NCI-H2227 treated with DMSO at 0.1 percent for 48 hours (cell line): Measurements from ENCODE around the gene UQCRH.
A peak's percentile ranks its signal among the peaks of the same experiment; 100 is the strongest.
"Not testable (repeated sequence)": the region's sequence is repeated elsewhere in the genome, so short reads cannot be mapped to it uniquely, and the experiment has no call there.

Source experiments
- DNase-seq: peaks from one replicate; lab custom pipeline; 2025; lab: John Stamatoyannopoulos, UW

The UQCRH gene

DNA sequence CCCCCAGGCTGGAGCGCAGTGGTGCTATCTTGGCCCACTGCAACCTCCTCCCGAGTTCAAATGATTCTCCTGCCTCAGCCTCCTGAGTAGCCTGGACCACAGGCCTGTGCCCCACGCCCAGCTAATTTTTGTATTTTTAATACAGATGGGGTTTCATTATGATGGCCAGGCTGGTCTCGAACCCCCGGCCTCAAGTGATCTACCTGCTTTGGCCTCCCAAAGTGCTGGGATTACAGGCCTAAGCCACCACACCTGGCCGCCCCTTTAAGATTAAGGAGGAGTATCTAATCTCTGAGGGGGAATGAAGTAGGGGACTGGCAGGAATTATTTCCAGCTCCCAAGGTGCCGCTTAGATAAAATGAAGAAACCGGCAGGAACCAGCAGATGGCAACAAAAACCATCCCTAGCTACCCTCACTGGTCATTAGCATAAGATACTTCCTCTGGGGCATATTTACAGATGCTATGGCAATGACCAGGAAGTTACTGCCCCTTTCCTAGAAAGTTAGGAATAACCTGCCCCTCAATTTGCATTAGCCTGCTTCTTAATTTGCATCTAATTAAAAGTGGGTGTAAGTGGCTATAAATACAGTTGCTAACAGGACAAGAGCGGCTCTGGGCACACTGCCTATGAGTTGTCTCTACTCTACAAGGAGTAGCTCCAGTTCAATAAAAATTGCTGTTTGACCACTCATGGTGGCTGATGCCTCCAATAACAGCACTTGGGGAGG is 30.0 kb downstream of the UQCRH start:
- DNase-seq = no peak

DNA sequence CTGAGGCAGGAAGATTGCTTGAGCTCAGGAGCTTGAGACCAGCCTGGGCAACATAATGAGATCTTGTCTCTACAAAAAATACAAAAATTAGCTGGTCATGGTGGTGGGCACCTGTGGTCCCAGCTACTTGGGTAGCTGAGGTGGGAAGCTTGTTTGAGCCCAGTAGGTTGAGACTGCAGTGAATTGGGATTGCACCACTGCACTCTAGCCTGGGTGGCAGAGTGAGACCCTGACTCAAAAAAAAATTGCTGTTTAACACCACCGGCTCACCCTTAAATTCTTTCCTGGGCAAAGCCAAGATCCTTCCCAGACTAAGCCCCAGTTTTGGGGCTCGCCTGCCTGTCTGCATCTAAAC is 30.5 kb downstream of the UQCRH start:
- DNase-seq = no peak

DNA sequence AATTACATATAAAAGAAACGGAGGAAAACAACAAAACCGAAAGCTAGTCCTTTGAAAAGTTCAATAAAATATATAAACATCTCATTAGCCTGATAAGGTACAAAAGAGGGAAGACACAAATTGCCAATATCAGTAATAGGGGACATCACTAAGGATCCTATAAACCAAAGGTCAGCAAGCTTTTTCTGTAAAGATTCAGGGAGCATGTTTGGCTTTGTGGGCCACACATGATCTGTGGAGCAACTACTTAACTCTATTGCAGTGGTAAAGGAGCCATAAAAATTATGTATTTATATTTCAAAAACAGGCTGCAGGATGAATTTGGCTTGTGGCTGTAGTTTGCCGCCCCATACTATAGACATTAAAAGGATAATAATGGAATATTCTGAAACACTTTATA is 31.6 kb downstream of the UQCRH start:
- no peak for DNase-seq

DNA sequence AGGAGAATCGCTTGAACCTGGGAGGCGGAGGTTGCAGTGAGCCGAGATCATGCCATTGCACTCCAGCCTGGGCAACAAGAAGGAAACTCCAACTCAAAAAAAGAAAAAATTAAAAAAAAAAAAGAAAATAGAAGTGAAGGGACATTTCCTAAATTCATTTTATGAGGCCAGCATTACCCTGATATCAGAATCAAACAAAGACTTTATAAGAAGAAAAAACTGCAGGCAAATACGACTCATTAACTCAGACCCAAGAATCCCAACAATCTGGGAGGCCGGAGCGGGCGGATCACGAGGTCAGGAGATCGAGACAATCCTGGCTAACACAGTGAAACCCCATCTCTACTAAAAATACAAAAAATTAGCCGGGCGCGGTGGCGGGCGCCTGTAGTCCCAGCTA is 33.9 kb downstream of the UQCRH start:
- not testable (repeated sequence) for DNase-seq

DNA sequence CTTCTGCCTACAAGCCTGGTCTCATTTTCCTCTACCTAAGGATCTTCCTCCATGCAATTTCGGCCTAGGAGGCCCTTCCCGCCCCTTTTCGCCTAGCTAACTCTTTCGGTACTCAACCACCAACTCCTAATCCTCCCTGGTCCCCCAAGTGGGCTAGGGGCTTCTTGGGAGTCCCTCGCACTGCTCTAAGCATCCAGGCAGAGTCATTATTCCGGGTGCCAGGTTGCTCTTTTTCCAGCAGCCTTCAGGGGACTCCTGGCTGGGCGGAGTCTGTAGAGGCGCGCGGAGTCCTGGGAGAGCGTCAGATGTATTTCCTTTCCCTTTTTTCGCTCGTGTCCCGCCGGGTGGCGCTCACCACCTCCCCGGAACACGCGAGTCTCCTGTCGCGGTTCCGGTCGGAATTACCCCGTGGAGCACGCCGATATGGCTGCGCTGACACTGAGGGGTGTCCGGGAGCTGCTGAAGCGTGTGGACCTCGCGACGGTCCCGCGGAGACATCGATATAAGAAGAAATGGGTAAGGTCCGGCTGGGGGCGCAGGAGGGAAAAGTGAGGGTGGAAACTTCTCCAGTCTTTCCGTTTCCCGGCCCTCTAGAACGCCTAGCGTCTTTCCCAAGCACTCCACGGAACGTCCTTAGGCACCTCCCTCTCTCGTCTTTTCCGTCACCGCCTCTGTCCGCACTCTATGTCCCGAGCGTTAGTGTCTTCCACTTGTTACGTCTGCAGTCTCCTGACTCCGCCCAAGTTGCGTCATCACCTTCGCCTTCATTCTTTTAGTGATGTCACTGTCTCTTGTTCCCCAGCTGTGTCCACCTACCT is 37.1 kb downstream of the UQCRH start, which contains the start of gene NSUN4:
Gene NSUN4 (plus strand): TSS at position 404 of the 818 bp plus-strand sequence. CDS start 20 bp downstream, at position 424.
- DNase-seq = peak; percentile 94

DNA sequence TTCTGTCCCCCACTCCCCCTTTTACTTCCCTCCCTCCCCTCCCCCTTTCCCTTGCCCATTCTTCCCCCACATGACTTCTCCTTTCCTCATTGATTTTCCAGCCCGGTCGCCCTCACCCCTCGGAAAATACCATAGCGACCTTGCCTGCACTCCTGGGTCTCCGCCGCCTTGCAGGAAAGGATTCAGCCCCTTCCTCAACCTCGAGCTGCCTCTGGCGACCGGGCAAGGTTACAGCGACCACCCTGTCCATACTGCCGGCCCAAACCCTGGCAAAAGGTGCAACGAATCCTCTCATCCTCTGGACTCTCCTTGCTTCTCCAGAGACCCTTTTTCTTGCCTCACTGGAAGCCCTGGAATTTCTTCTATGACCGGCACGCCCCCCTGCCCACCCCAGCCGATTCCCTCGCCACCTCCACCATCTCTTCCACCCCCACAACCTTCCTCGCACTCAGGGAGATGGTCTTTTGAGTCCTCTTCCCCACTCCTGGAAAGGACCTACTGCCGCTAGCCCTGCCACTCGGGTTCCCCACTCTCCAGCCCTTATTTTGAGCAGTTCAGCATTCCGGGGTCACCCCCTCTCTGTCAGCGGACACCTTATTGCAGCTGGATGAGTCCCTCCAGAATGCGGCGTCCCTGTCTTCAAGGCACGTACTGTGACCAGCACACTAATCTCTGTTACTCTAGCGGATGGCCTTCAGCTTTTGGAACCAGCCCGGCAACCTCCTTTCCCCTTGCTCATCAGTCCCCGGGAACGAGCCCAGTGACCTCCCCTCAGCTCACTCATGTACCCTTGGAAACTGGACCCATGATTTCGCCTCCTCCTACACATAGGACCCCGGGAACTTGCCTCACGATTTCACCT is 38.0 kb downstream of the UQCRH start:
- no peak for DNase-seq

DNA sequence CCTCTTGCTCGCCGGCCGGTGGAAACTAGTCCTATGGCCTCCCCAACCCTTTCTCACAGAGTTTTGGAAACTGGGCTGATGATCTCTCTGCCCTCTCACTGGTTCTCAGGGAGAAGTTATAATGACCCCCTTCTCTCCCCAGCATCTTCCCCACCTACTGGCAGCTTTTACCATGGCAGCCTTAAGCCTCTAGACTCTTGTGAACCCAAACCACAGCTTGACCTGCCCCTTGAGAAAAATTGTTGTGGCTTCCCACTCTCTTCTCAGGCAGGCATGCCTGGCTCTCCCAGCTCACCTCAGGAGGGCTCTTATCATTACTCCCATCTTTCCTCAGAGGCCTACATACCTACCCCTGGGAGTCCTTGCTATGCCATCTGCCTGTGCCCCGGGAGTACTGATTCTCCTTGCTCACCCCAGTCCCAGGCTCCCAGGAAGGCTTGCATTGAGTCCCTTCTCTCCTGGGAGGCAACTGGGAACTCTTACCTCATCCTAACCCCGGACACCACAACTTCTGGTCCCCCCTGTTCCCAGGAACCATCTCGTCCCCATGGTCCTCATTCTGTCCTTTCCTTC is 38.7 kb downstream of the UQCRH start:
- DNase-seq = no peak

DNA sequence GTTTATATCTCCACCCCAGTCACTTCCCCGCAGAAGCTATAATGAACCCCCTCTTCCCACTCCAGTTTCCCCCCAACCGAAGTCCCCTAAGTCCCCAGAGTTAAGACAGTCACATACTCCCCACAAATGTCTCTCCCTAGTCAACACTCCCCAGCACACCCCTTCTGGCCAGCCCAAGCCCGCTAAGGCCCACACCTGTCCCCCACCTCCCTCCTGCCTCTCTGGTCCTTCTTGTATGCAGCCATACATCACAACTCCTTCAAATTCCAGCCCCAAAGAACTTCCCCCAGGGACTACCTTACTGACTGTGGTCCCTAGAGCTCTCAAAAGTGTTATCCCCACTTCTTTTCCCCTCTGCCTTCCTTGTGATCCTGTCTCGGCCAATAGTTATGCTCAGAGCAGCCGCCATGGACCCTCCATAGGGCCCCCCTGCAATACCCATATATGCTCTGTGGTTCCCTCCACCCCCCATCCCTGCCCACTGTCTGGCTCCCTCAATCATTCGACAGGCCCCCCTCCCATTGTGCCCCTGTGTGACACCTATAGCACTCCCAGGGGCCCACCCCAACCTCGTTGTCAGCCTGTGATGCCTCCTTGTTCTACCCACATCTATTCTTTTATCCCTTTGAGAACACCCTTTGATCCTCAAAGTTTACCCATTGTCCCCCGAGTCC is 39.3 kb downstream of the UQCRH start:
- DNase-seq = no peak

DNA sequence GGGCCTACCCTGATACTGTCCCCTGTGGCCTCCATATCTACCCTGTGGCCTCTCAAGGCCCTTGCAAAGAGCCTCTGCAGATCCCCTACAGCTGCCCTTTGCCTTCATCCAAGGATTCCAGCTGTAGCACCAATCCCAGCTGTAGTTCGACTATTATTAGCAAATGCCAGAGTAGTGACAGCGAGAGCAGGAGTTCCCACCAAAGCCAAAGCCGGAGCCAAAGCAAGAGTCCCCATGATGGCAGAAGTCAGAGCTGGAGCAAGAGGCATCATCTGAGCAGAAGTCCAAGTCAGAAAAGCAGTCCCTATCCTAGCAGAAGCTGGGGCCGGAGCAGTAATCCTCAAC is 39.8 kb downstream of the UQCRH start:
- DNase-seq = no peak

DNA sequence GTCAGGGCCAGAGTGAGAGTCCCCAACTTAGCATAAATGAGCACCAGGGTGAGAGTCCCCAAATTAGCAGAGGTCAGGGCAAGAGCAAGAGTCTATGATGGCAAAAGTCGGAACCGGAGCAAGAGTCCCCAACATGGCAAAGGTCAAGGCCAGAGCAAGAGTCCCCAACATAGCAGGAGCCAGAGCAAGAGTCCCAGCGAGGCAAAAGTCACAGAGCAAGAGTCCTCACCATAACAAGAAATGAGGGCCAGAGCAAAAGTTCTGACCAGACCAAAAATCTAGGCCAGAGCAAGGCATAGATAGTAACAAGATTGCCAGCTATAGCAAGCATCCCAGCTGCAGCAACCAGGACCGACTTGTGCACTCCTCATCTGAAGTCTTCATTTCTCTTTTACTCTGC is 40.2 kb downstream of the UQCRH start:
- no peak for DNase-seq

DNA sequence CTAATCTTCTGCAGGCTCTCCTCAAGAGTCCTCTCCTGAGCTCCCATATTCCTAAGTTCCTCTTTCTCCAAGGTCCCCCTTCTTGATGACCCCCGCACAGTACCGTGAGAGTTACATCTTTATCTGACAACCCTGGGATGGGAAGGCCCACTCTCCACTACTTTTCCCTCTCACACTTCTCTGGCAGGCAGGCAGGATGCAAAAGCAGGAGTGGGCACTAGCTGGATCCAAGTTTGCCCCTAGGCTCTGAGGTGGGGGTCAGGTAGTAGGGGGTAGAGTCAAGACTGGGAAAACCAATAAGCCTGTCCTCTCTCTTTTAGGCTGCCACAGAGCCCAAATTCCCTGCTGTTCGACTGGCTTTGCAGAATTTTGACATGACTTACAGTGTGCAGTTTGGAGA is 41.0 kb downstream of the UQCRH start:
- DNase-seq = no peak

DNA sequence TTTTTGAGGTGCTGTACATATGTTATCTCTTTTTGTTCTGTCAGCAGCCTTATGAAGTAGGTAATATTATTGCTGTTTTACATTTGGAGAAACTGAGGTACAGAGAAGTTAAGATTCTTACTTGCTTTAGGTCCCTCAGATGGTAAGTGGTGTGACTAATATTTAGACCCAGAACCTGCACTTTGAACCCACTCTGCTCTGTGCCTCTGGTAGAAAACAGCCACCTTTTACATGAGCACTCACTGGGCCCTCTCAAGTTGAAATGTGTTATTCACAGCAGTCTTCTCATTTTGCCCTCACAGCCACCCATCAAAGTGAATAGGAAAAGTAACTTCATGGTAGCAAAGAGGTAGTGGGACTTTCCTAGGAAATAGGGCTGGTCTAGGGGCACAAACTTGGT is 41.8 kb downstream of the UQCRH start:
- DNase-seq = no peak

DNA sequence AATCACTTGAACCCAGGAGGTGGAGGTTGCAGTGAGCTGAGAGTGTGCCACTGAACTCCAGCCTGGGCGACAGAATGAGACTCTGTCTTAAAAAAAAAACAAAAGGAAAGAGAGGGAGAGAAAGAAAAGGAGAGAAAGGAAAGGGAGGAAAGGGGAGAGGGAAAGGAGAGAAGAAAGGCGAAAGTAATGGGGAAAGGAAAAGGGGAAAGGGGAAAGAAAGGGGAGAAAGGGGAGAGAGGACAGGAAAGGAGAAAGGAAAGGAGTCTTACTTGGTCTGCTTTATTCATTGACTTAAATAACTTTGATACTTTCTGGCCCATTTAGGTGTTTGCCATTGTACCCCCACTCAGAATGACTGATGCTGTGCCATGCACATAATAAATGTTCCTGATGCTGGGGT is 48.9 kb downstream of the UQCRH start:
- no peak for DNase-seq

DNA sequence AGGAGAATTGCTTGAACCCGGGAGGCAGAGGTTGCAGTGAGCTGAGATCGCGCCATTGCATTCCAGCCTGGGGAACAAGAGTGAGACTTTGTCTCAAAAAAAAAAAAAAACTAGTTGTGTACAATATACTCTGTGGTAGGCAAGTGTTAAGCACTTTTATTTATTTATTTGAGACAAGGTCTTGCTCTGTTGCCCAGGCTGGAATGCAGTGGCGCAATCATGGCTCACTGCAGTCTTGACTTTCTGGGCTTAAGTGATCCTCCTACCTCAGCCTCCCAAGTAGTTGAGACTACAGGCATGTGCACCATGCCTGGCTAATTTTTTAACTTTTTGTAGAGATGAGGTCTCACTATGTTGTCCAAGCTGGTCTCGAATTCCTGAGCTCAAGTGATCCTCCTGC is 52.4 kb downstream of the UQCRH start:
- DNase-seq = not testable (repeated sequence)

DNA sequence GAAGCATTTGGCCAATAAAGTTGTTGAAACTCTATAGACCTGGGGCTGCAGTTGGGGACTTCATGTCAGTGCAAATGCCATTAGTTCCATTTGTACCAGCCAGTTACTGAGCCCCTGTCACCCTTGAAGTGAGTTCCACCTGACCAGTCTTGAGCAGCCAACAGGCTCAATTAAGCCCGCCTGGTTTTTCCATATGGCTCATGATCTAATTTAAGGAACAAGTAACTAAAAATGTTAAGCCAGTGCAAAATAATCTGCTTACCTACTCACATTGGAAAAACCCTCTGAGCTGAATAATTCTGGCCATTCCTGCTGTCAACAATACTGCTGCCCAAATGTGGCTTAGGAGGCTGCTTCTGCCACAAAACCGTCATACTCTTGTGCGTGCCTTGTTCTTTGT is 58.7 kb downstream of the UQCRH start:
- no peak for DNase-seq

DNA sequence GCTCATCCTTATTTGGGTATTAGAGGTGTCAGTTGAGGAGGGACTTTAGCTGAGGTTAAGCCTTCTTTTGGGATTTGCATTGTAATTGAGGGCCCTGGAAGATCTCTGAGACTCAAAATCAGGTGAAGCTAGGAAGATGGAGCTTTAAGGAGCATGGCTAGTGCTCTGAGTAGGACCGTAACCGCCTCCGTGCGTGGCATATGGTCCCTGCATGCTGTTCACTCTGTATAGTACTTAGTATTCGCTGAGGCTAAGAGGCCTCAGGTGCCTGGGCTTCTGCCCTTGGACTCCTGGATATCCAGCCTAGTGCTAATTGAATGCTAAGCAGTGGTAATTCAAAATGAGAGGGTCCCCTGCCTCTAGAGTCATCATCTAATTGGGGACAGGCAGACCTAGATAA is 59.6 kb downstream of the UQCRH start:
- DNase-seq = no peak

DNA sequence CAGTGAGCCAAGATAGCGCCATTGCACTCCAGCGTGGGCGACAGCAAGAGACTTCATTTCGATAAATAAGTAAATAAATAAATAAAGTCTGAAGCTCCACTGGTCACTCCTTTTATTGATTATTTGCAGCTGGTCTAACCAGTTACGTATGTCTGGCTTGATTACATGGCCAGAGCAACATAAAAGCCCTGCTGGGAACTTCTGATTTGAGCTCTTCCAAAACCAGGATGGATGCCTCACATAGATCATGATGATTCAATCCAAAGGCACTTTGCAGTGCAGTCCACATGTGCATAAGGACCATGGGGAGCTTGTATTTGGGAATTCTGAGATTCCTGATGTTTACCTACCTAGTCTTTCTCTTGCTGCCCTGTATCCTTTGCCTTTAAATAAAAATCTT is 61.1 kb downstream of the UQCRH start:
- DNase-seq = no peak

DNA sequence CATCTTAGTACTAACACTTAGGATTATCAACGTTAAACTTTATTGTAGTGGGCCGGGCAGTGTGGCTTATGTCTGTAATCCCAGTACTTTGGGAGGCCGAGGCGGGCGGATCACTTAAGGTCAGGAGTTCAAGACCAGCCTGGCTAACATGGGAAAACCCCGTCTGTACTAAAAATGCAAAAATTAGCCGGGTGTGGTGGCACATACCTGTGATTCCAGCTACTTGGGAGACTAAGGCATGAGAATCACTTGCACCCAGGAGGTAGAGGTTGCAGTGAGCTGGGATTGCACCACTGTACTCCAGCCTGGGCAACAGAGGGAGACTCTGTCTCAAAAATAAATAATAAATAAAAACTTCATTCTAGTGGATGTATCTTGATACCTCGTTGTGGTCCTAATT is 62.3 kb downstream of the UQCRH start:
- not testable (repeated sequence) for DNase-seq
